ENCODE measurements around the gene TRIM7. TPM values are rescaled to one million over a fixed set of nuclear protein-coding genes. Genes with fewer than 3 reads are reported as not detected.

The TRIM7 gene
- total and polyA plus RNA-seq, 9 of the 15 experiments (the other 6 are each of a cell fraction or from before 2014, with no cell fraction given) = 2.6 to 14.9 (median 8.9) TPM

GRCh38 chr5:181161534-181162175 is 43.3 kb downstream of the TRIM7 start (continued):
- TF ChIP-seq ZBTB49 (CRISPR knock-in tag; IDR thresholded peaks at IDR 0.05; ENCODE audit: borderline replicate concordance) (no peak), FOXO4 (CRISPR knock-in tag; IDR thresholded peaks at IDR 0.05) (no peak), CSDE1 (IDR thresholded peaks at IDR 0.05) (no peak), ZKSCAN8 (CRISPR knock-in tag; IDR thresholded peaks at IDR 0.05) (no peak), MTA1 (IDR thresholded peaks at IDR 0.05; ENCODE audit: borderline replicate concordance) (0 out of 2 replicates have a peak, but pooled peaks have one; percentile 21), HDAC8 (tag; IDR thresholded peaks at IDR 0.05) (no peak), ZFX (CRISPR knock-in tag; IDR thresholded peaks at IDR 0.05) (peak; percentile 39; the same call in 1 of the 2 replicates), DPF2 (IDR thresholded peaks at IDR 0.05) (peak; percentile 76; the same call in 1 of the 2 replicates), ZNF778 (CRISPR knock-in tag; IDR thresholded peaks at IDR 0.05) (no peak), ZKSCAN1 (IDR thresholded peaks at IDR 0.05; ENCODE audit: low read depth, low read length) (0 out of 2 replicates have a peak, but pooled peaks have one; percentile 5), ATF1 (CRISPR knock-in tag; IDR thresholded peaks at IDR 0.05) (no peak), ATF1 (tag; IDR thresholded peaks at IDR 0.05) (peak; percentile 77), SPI1 (IDR thresholded peaks at IDR 0.05; ENCODE audit: borderline replicate concordance, low read depth, low read length) (no peak), ZNF586 (CRISPR knock-in tag; conservative IDR thresholded peaks at IDR 0.05) (no peak), GTF2F1 (IDR thresholded peaks at IDR 0.05; ENCODE audit: low read depth, low read length) (no peak), NFRKB (IDR thresholded peaks at IDR 0.05; ENCODE audit: low read depth) (0 out of 2 replicates have a peak, but pooled peaks have one; percentile 50), VEZF1 (CRISPR knock-in tag; IDR thresholded peaks at IDR 0.05) (peak; percentile 23; the same call in 1 of the 2 replicates), EZH2 (IDR thresholded peaks at IDR 0.05; ENCODE audit: borderline replicate concordance, low read depth, low read length) (no peak), HNRNPLL (IDR thresholded peaks at IDR 0.05; ENCODE audit: low read depth, low read length, poor library complexity, severe bottlenecking) (no peak), BCL6 (CRISPR knock-in tag; IDR thresholded peaks at IDR 0.05) (no peak), MBD2 (IDR thresholded peaks at IDR 0.05; ENCODE audit: borderline replicate concordance, low read depth) (no peak), FUS (optimal IDR thresholded peaks at IDR 0.05; ENCODE audit: low read depth, low read length) (no peak), ARHGAP35 (IDR thresholded peaks at IDR 0.05; ENCODE audit: partially characterized antibody) (no peak)
- TF ChIP-seq, protein P1, sequence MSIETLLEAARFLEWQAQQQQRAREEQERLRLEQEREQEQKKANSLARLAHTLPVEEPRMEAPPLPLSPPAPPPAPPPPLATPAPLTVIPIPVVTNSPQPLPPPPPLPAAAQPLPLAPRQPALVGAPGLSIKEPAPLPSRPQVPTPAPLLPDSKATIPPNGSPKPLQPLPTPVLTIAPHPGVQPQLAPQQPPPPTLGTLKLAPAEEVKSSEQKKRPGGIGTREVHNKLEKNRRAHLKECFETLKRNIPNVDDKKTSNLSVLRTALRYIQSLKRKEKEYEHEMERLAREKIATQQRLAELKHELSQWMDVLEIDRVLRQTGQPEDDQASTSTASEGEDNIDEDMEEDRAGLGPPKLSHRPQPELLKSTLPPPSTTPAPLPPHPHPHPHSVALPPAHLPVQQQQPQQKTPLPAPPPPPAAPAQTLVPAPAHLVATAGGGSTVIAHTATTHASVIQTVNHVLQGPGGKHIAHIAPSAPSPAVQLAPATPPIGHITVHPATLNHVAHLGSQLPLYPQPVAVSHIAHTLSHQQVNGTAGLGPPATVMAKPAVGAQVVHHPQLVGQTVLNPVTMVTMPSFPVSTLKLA (conservative IDR thresholded peaks at IDR 0.05) = peak in 1 of 2 experiments; percentile 33; a peak in 2 of 4 replicates
